Breast epithelium (tissue), 4 donors: ENCODE data around the gene STOML1. TPM values are rescaled to one million over a fixed set of nuclear protein-coding genes. Genes with fewer than 3 reads are reported as not detected.
A peak's percentile ranks its signal among the peaks of the same experiment; 100 is the strongest.

Experiments used
- DNase-seq, 2 donors: peaks; one replicate each; pipeline ENCODE4 v3.0.0-alpha.2; 2019; ENCODE audit warnings: low spot score in 2 of 2
- H3K27ac ChIP-seq, 2 donors: fragments of 200-600 bp; sonication (generic) in 1 of 2; one replicate each; pipeline ENCODE4 v1.5.1; 2016 to 2019; ENCODE audit warnings: mild to moderate bottlenecking in 1 of 2
- H3K27me3 ChIP-seq, 2 donors: fragments of 200-600 bp; sonication (generic) in 1 of 2; one replicate each; pipeline versions ENCODE4 v1.5.1 to v1.6.0; 2017 to 2019; ENCODE audit warnings: control low read depth in 1 of 2, mild to moderate bottlenecking in 1 of 2
- H3K36me3 ChIP-seq: fragments of 200-600 bp; one replicate; pipeline ENCODE4 v1.5.1; 2019
- H3K4me1 ChIP-seq, 2 donors: fragments of 200-600 bp; sonication (generic); one replicate each; pipeline ENCODE4 v1.5.1; 2016 to 2019; ENCODE audit warnings: control low read depth in 1 of 2
- H3K4me3 ChIP-seq, 3 donors: fragments of 200-600 bp; sonication (generic); 1 replicate in 2 of 3; 2 replicates in 1 of 3; pipeline ENCODE4 v1.5.1; 2016 to 2019; ENCODE audit warnings: mild to moderate bottlenecking in 3 of 3, moderate library complexity in 2 of 3
- H3K9me3 ChIP-seq, 2 donors: fragments of 200-600 bp; sonication (generic) in 1 of 2; one replicate each; pipeline ENCODE4 v1.5.1; 2016 to 2019; ENCODE audit warnings: control low read depth in 1 of 2
- POLR2A ChIP-seq: fragments of 450-650 bp; IDR thresholded peaks from one replicate; pipeline ENCODE4 v1.6.1; 2016; ENCODE audit warnings: antibody characterized with exemption, mild to moderate bottlenecking, moderate library complexity
- POLR2AphosphoS5 ChIP-seq, 3 donors: sonication (generic); formaldehyde crosslinking; IDR thresholded peaks; one replicate each; pipeline ENCODE4 v1.6.1; 2017; ENCODE audit warnings: antibody characterized with exemption in 3 of 3
- intact Hi-C: fragments of 100-400 bp; cut with DNase I; formaldehyde crosslinking; loops from one replicate; pipeline ENCODE4 v1.15.1; 2023; ENCODE audit warnings: low total_unique reads
- total RNA-seq, 3 donors: library from RNA; depleted of rRNA; stranded (reverse); fragments of >200 nt; gene quantifications; one replicate each; pipeline ENCODE4 v1.1.0, GENCODE V29; 2016
- TF ChIP-seq, protein P1 (sequence below), 3 donors: fragments of 450-650 bp; IDR thresholded peaks; one replicate each; pipeline ENCODE4 v1.5.1; 2016 to 2017; ENCODE audit warnings: antibody characterized with exemption in 3 of 3, mild to moderate bottlenecking in 3 of 3, moderate library complexity in 3 of 3

STOML1 gene
- total RNA-seq, 3 donors from 2014 or later, result 8.5 to 10.7 (median 9.7) TPM

DNA sequence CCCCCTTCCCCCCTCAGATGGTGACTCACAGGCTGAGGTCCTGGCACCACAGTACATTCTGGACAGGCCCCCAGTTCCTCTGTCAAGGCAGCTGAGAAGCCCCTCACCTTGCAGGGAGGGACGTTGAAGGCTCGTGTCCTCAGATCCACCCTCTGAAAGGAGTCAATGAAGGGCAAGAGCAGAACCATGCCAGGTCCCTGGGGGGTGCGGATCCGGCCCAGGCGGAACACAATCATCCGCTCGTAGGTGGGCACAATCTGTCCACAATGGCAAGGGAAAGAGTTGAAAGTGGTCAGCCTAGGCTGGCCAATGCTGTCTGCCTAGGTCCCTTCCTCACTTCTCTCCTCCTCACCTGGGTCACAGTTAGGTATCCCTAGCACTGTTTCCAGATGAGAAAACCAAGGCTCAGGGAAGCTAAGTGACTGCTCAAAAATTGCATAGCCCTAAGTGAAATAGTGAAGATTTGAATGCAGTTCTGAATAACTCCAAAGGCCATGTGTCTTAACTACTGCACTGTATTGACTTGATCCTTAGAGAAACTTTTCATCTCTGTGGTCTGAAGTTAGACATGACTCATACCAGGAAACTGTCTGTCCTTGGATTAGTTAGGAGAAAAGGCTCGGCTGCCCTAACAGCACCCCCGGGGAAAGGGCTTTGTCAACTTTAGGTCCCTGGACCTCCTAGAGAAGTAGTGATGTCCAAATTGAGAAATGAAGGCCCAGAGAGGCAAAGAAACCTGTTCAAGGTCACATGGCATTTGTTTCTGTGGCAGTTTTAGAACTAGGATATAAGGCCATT is 2.9 kb downstream of the STOML1 start:
- peak in 1 of 2 donors; percentile 6 for DNase-seq
- peak overlapping the region; percentile 88 to 98 for H3K27ac ChIP-seq
- intact Hi-C loops, result no loop called here
- no peaks in the 10 kb centered on the region for H3K36me3 ChIP-seq
- no peaks in the 10 kb centered on the region for H3K27me3 ChIP-seq
- H3K4me3 ChIP-seq, result no peak overlapping the region
- no peaks in the 10 kb centered on the region for H3K9me3 ChIP-seq
- peaks cover 15 to 31% of the 10 kb centered on the region in 2 donors for H3K4me1 ChIP-seq
- no peak for TF ChIP-seq POLR2A
- TF ChIP-seq, protein P1, sequence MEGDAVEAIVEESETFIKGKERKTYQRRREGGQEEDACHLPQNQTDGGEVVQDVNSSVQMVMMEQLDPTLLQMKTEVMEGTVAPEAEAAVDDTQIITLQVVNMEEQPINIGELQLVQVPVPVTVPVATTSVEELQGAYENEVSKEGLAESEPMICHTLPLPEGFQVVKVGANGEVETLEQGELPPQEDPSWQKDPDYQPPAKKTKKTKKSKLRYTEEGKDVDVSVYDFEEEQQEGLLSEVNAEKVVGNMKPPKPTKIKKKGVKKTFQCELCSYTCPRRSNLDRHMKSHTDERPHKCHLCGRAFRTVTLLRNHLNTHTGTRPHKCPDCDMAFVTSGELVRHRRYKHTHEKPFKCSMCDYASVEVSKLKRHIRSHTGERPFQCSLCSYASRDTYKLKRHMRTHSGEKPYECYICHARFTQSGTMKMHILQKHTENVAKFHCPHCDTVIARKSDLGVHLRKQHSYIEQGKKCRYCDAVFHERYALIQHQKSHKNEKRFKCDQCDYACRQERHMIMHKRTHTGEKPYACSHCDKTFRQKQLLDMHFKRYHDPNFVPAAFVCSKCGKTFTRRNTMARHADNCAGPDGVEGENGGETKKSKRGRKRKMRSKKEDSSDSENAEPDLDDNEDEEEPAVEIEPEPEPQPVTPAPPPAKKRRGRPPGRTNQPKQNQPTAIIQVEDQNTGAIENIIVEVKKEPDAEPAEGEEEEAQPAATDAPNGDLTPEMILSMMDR (IDR thresholded peaks at IDR 0.05), result no peak
- TF ChIP-seq POLR2AphosphoS5 (IDR thresholded peaks at IDR 0.05), result no peak

- no peaks in the 10 kb centered on the region for H3K27me3 ChIP-seq
- DNase-seq, result peak in 1 of 2 donors; percentile 15
- no peaks in the 10 kb centered on the region for H3K36me3 ChIP-seq
- no peak for TF ChIP-seq POLR2A
- TF ChIP-seq POLR2AphosphoS5 (IDR thresholded peaks at IDR 0.05), result no peak
- TF ChIP-seq, protein P1 (IDR thresholded peaks at IDR 0.05), result no peak
- peak overlapping the region; percentile 88 to 98 for H3K27ac ChIP-seq
- no peaks in the 10 kb centered on the region for H3K9me3 ChIP-seq
- no peak overlapping the region for H3K4me3 ChIP-seq
- H3K4me1 ChIP-seq, result peaks cover 16 to 32% of the 10 kb centered on the region in 2 donors
- intact Hi-C loops, result no loop called here
Measured at GRCh38 chr15:73988445-73988969, 3.6 kb downstream of the STOML1 start.

DNA sequence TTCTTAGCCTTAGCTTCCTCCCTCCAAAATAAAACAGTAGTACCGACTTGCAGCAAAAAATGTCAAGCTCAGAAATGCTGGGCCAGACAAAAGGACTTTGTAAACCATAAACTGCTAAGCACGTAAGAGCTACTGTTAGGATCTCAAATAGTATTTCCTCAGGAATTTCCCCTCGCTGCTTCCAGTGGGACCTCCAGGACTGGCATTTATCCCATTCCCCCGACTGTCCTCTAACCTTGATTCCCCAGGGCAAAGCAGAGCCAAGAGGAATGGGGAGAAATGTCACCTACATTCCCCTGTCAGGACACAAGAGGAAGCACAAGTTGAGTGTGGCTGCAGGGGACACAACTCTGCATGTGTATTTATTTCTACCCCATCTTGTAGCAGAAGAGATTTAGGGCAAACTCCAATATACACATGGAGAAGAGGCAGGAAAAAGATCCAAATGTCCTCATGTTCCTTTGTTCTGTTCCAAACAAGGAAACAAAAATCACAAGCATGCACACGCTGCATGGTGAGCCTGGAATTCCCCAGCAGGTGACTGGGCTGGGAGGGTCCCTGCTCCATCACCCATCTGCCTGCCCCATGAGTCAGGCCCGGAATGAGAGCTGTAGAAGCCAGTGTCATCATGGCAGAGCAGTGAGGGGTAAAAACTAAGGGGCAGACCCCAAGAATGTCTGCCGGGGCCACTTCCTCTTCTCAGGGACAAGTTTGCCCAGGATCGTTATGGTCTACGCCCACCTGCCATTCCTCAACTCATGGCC is 4.2 kb downstream of the STOML1 start:
- Histone ChIP-seq H3K9me3 (no peaks in the 10 kb centered on the region), H3K36me3 (no peaks in the 10 kb centered on the region), H3K4me1 (peaks cover 22 to 38% of the 10 kb centered on the region in 2 donors), H3K27ac (peak overlapping the region; percentile 88 to 98), H3K4me3 (no peak overlapping the region), H3K27me3 (no peaks in the 10 kb centered on the region)
- intact Hi-C loops, result no loop called here
- TF ChIP-seq, protein P1 (IDR thresholded peaks at IDR 0.05), result no peak
- TF ChIP-seq POLR2AphosphoS5 (IDR thresholded peaks at IDR 0.05) (no peak), POLR2A (no peak)
- no peak for DNase-seq

GRCh38 chr15:73987250-73987649 is 4.8 kb downstream of the STOML1 start:
- Histone ChIP-seq H3K27me3 (no peaks in the 10 kb centered on the region), H3K4me3 (no peak overlapping the region), H3K9me3 (no peaks in the 10 kb centered on the region), H3K27ac (peak overlapping the region; percentile 88 to 98), H3K4me1 (peaks cover 27 to 45% of the 10 kb centered on the region in 2 donors), H3K36me3 (no peaks in the 10 kb centered on the region)
- no peak for TF ChIP-seq POLR2AphosphoS5 (IDR thresholded peaks at IDR 0.05)
- TF ChIP-seq, protein P1 (IDR thresholded peaks at IDR 0.05), result no peak
- TF ChIP-seq POLR2A, result no peak
- intact Hi-C loops, result no loop called here
- no peak for DNase-seq

DNA sequence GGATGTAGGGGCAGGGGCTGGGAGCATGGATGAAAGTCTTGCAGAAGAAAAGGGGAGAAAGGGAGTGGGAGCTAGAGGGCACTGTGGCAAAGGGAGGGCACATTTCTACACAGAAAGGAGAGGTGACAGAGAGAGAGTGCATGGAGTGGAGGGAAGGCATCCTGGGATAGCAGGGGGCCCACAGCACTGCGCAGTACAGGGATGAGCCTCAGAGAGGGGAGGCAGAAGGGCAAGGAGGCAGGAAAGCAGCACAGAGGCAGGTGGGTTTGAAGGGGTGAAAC is 5.4 kb downstream of the STOML1 start:
- Histone ChIP-seq H3K27ac (peak overlapping the region; percentile 88 to 98), H3K4me3 (no peak overlapping the region)

More for the DNA sequence above, 5.4 kb downstream of the STOML1 start:
- Histone ChIP-seq H3K9me3 (no peaks in the 10 kb centered on the region), H3K4me1 (peaks cover 32 to 49% of the 10 kb centered on the region in 2 donors), H3K36me3 (no peaks in the 10 kb centered on the region), H3K27me3 (no peaks in the 10 kb centered on the region)
- no peak for TF ChIP-seq POLR2A
- TF ChIP-seq, protein P1 (IDR thresholded peaks at IDR 0.05), result no peak
- no peak for TF ChIP-seq POLR2AphosphoS5 (IDR thresholded peaks at IDR 0.05)
- intact Hi-C loops, result no loop called here
- no peak for DNase-seq
